Psoas muscle (tissue), 8 donors: ENCODE results near the gene IGSF21. TPM values are rescaled to one million over a fixed set of nuclear protein-coding genes. Genes with fewer than 3 reads are reported as not detected.

ENCODE experiments used
- ATAC-seq, 4 donors: fragments of 200-7000 bp; cut with Tn5 transposase; one replicate each; pipeline ENCODE4 v1.9.1; 2020; ENCODE audit warnings: moderate library complexity in 3 of 4, mild to moderate bottlenecking in 2 of 4
- DNase-seq, 2 donors: peaks; one replicate each; pipeline ENCODE4 v3.0.0-alpha.2; 2020
- H3K27ac ChIP-seq: fragments of 200-600 bp; one replicate; pipeline ENCODE4 v1.8.0; 2022
- H3K27me3 ChIP-seq, 3 donors: fragments of 200-600 bp in 1 of 3; one replicate each; pipeline versions ENCODE4 v1.6.1 to v1.8.0; 2013 to 2022; ENCODE audit warnings: low read length in 2 of 3, mild to moderate bottlenecking in 2 of 3, moderate library complexity in 1 of 3; ENCODE audit not compliant: insufficient read depth in 3 of 3
- H3K36me3 ChIP-seq, 2 donors: fragments of 200-600 bp in 1 of 2; one replicate each; pipeline versions ENCODE4 v1.6.1 to v1.8.0; 2013 to 2022; ENCODE audit warnings: low read depth in 1 of 2, mild to moderate bottlenecking in 1 of 2, moderate library complexity in 1 of 2; ENCODE audit not compliant: insufficient read depth in 1 of 2
- H3K4me1 ChIP-seq: fragments of 200-600 bp; one replicate; pipeline ENCODE4 v1.8.0; 2022
- H3K4me3 ChIP-seq: fragments of 200-600 bp; one replicate; pipeline ENCODE4 v1.8.0; 2022; ENCODE audit warnings: mild to moderate bottlenecking
- H3K9me3 ChIP-seq: fragments of 200-600 bp; one replicate; pipeline ENCODE4 v1.8.0; 2022
- CTCF ChIP-seq: fragments of 200-600 bp; IDR thresholded peaks from one replicate; pipeline ENCODE4 v1.8.0; 2022; ENCODE audit warnings: antibody characterized with exemption
- WGBS, 3 donors: extraction: QIAGEN DNeasy Blood & Tissue Kit; methylation state at CpG; one replicate each; pipeline versions ENCODE4 v1.1.6 to v1.1.7; 2013; 5-methylcytosine and 5-hydroxymethylcytosine counted together
- intact Hi-C, 2 donors: fragments of 100-400 bp; cut with DNase I; formaldehyde crosslinking; loops; one replicate each; pipeline versions ENCODE4 v1.11.0 to v1.14.2; 2022
- polyA plus RNA-seq, 3 donors: library from polyadenylated mRNA; stranded (reverse); fragments of 200-250 nt; gene quantifications; one replicate each; pipeline ENCODE4 v1.2.3, GENCODE V29; 2013
- total RNA-seq, 4 donors: library from RNA; stranded (reverse); fragmentation: NEBNext Ultra II Directional in 2 of 4; extraction: Animal tissue kit (Norgen Biotek cat#: 25700) in 2 of 4; gene quantifications; one replicate each; pipeline versions ENCODE4 v1.2.1 to v1.2.4, GENCODE V29; 2021 to 2023
- donor health status: healthy with polysubstance abuse.
- donor health status: DM: no; HTN: no; CAD: no; lungs with moderate emphysema.
- donor health status: Bipolar disorder and iron deficiency.
- donor health status: healthy.
- donor health status: DM: yes; HTN: yes; CAD: no.
- donor health status: DM: no; HTN: no; CAD: no.
- donor health status: DM: no; HTN: no; CAD: no.
- donor health status: DM: yes; HTN: yes; CAD: no.

Gene IGSF21
- total and polyA plus RNA-seq, 7 donors: 0.10 to 0.88 (median 0.42) TPM

GRCh38 chr1:18088077-18088594, 19.5 kb upstream of the IGSF21 start:
- no peak for DNase-seq
- H3K4me1 ChIP-seq: no peaks in the 10 kb centered on the region
- H3K9me3 ChIP-seq: no peaks in the 10 kb centered on the region
- no peaks in the 10 kb centered on the region for H3K36me3 ChIP-seq
- no peak overlapping the region for H3K4me3 ChIP-seq
- H3K27me3 ChIP-seq: peaks cover 0 to 26% (median 2%) of the 10 kb centered on the region in 3 donors
- ATAC-seq: no peak
- TF ChIP-seq CTCF: no peak
- WGBS, 3 donors: 22 to 30% (median 29%) methylated on average over 10 of the region's 10 CpGs
- H3K27ac ChIP-seq: no peak overlapping the region
- intact Hi-C loops: no loop called here

GRCh38 chr1:18089488-18089887, 18.1 kb upstream of the IGSF21 start:
- 89 to 97% (median 95%) methylated on average over 1 of the region's 1 CpG for WGBS, 3 donors
- intact Hi-C loops: no loop called here
- Histone ChIP-seq H3K4me3 (no peak overlapping the region), H3K27ac (no peak overlapping the region), H3K9me3 (no peaks in the 10 kb centered on the region), H3K27me3 (peaks cover 0 to 40% (median 6%) of the 10 kb centered on the region in 3 donors), H3K36me3 (no peaks in the 10 kb centered on the region), H3K4me1 (no peaks in the 10 kb centered on the region)
- ATAC-seq (no peak), DNase-seq (no peak)
- TF ChIP-seq CTCF: no peak

- H3K27ac ChIP-seq: no peak overlapping the region
- no peaks in the 10 kb centered on the region for H3K4me1 ChIP-seq
- H3K36me3 ChIP-seq: no peaks in the 10 kb centered on the region
- 42 to 52% (median 42%) methylated on average over 8 of the region's 8 CpGs for WGBS, 3 donors
- ATAC-seq (no peak), DNase-seq (no peak)
- no peaks in the 10 kb centered on the region for H3K9me3 ChIP-seq
- TF ChIP-seq CTCF: no peak
- intact Hi-C loops: no loop called here
- no peak overlapping the region for H3K4me3 ChIP-seq
- peaks cover 0 to 46% (median 7%) of the 10 kb centered on the region in 3 donors for H3K27me3 ChIP-seq
Measured at GRCh38 chr1:18090636-18091035, 17.0 kb upstream of the IGSF21 start.

GRCh38 chr1:18091660-18092446, 15.7 kb upstream of the IGSF21 start:
- Histone ChIP-seq H3K27me3 (peaks cover 0 to 46% (median 7%) of the 10 kb centered on the region in 3 donors), H3K36me3 (no peaks in the 10 kb centered on the region), H3K4me3 (no peak overlapping the region), H3K27ac (no peak overlapping the region), H3K9me3 (no peaks in the 10 kb centered on the region), H3K4me1 (no peaks in the 10 kb centered on the region)
- ATAC-seq (peak in 1 of 4 donors; percentile 62), DNase-seq (peak in 1 of 2 donors; percentile 51)
- no peak for TF ChIP-seq CTCF
- intact Hi-C loops: no loop called here
- 37 to 49% (median 42%) methylated on average over 7 of the region's 7 CpGs for WGBS, 3 donors
